GM19035 (cell line): Measurements from ENCODE around the gene ZNHIT3.
"Not testable (repeated sequence)": the region's sequence is repeated elsewhere in the genome, so short reads cannot be mapped to it uniquely, and the experiment has no call there.

Experiments
- ATAC-seq: cut with Tn5 transposase; IDR thresholded peaks from one replicate; pipeline ENCODE4 v1.9.1; 2021; ENCODE audit not compliant: unreplicated experiment

ZNHIT3 gene

DNA sequence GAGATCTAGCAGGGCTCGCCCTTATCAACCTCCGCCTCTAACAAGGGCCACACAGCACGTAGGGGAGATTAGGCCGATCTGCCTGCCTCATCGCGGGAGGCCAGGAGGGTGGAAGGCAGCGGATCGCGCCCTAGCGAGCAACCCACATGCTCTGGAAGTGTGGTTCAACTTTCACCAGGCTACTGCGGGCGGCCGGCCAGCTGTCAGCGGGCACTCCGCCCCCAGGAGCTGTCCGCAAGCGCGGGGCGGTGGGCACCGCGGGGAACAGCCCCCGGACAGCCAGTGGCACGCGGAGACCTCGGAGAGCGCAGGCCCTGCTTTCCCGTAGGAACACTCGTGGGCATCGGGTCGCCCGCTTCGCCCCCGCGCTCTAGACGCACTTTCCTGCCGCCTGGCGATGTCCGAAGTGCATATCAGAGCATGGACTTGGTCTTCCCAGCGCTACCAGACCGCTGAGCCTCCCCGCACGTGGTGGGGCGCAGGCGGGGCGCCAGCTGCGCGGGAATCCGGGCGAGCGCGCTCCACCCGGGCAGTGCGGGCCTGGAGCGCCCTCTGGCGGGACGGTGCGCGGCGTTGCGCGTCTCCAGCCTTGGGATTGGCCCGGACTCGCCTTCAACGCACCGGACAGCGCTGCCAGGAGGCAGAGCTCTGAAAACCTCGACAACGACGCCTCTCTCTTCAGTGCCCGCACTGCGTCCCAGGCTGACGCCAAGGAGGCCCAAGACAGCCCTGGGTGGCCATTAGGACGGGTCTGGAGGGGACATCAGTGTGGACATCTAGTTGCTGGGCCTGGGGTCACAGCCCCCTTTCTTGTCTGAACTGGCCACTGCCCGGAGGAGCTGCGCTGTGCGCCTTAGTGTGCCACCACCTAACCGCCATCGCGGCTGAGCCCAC lies 3.6 kb upstream of the ZNHIT3 start:
- peak; percentile 40 for ATAC-seq

DNA sequence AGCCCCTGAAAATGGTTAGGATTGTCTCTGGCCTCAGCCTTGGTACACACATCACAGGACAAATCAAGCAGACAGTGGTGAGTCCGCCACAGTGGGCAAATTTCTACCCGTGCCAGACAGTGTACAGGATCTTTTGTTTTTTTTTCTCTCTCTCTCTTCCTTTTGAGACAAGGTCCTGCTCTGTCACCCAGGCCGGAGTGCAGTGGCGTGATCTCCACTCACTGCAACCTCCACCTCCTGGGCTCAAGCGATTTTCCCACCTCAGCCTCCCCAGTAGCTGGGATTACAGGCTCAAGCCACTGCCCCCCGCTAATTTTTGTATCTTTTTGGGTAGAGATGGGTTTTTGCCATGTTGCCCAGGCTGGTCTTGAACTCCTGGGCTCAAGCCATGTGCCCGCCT lies 2.5 kb upstream of the ZNHIT3 start:
- not testable (repeated sequence) for ATAC-seq

DNA sequence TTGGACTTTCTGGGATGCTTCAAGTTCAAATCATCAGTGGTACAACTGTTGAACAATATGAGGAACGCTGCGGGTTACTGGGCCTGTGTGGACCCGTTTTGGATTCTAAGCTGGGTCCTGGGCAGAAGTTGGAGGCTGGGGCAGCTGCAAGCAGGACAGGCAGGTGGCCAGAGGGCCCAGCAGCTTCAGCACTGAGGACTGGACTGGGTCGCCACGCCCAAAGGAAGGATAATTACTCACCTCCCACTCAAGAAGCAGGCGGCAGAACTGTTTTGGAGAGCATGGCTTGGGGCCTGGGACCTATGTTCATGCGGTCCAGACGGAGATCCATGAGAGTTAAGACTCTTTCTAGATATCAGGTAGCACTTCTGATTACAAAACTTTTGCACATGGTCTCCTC lies 1.5 kb upstream of the ZNHIT3 start:
- no peak for ATAC-seq

DNA sequence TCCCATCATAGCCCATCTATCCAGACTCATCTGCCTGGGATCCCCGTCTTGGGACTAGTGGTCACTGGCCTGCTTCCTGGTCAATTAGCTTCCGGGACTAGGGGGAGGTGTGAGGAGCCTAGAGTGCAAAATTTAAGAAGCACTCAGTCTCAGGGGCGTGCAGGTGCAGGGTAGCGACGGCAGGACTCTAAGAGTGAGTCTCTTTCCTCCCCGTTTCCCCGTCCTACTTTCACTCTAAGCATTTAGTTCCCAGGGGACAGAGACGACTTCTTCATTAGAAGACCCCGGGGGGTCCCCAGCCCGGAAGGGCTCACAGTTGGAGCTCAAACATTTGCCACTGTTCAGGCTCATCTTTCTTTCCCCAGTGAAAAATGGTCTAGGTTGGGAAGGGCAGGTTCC lies 677 bp upstream of the ZNHIT3 start:
- no peak for ATAC-seq

DNA sequence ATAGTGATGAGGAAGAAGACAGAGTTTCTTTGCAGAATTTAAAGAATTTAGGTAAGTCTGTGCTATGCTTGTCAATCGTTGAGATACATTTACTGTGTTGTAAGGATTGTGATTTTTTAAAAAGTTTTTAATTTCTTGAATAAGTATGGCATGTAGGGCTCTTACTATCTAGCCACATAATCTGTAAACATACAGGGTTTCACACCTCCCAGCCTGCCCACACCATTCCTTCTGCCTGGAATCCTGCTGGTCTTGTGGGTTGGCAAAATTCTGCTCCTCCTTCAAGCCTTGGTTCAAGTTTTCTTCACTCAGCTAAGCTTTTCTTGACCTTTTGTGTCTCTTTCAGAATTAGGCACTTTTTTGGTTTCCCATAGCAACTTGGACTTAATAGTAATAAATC lies 7.5 kb downstream of the ZNHIT3 start:
- ATAC-seq, result no peak

DNA sequence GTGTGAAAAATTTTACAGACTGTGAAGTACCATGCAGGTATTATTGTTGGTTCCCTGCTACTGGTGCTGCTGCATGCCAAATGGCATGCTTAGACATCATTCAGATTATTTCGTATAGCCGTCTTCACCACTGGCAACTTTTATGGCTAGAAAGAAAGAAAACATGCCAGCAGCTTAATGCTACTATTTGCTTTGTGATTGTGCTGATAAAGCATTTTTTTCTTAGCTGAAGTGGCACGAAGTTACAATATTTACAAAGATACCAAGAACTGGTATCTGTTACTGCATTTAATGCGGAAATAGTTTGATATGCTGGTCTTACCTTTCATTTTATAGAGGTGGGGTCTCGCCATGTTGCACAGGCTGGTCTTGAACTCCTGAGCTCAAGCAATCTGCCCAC lies 8.2 kb downstream of the ZNHIT3 start:
- no peak for ATAC-seq

DNA sequence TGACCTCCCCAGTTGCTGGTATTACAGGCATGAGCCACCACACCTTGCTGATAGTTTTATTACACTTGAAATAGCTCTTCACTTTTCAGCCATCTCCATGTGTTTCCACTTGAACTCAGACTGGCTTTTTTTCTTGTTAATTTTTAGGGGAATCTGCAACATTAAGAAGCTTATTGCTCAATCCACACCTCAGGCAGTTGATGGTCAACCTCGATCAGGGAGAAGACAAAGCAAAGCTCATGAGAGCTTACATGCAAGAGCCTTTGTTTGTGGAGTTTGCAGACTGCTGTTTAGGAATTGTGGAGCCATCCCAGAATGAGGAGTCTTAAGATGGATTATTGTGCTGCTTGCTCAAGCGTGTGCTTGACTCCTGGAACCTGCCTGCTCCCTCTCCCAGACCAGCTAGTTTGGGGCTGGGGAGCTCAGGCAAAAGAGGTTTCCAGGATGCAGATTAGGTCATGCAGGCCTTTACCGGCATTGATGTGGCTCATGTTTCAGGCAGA lies 8.6 kb downstream of the ZNHIT3 start:
- ATAC-seq, result no peak

DNA sequence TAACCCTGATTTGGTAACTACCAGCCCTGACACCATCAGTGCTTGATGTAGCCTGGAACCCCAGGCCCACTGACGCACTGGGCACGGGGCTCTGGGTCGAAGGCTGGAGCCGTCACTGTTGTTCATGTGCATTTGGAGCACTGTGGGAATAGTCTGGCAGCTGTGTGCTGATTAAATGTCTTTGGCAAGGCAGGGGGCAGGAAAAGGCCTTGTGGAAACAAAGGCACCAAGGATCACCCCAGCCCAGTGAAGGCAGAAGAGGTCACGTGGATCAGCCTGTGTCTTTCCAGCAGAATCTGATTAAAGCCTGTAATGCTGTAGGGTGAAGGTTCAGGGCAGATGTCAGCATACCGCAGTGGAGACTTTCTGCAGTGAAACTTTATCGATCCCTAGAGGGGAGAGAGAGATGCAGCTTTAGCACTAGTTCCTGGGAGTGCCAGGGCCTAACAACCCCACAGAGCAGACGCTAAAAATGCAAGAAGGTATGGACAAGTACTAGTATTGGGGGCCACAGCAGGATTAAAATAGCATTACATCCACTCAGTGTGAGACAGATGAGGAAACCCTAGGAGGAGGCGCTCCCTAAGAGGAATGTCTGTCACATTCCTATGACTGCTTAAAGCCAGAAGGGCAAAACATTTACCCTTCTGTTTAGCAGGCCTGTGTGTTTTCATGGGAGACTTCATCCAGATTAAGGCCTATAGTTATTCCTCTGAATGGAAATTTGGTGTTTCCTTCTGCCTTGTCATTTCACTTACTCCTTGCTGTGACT lies 9.7 kb downstream of the ZNHIT3 start:
- ATAC-seq, result no peak

DNA sequence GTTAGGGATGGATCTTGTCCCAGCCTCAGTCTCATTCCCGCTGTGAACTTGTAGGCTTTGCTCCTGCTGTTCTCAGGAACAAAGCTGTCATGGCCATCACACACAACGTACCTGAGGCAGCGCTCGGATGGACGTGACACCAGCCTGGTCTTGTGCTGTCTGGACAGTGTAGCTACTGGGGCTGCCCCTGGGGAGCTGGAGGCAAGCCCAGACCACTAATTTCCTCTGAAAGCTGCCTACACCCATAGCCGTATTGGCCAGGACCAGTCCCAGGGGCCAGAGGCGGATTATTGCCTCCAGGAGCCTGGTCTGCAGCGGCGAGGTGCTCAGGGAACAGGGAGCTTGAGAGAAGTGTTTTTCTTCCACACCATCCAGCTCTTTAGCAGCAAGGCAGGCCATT lies 11.7 kb downstream of the ZNHIT3 start:
- no peak for ATAC-seq

DNA sequence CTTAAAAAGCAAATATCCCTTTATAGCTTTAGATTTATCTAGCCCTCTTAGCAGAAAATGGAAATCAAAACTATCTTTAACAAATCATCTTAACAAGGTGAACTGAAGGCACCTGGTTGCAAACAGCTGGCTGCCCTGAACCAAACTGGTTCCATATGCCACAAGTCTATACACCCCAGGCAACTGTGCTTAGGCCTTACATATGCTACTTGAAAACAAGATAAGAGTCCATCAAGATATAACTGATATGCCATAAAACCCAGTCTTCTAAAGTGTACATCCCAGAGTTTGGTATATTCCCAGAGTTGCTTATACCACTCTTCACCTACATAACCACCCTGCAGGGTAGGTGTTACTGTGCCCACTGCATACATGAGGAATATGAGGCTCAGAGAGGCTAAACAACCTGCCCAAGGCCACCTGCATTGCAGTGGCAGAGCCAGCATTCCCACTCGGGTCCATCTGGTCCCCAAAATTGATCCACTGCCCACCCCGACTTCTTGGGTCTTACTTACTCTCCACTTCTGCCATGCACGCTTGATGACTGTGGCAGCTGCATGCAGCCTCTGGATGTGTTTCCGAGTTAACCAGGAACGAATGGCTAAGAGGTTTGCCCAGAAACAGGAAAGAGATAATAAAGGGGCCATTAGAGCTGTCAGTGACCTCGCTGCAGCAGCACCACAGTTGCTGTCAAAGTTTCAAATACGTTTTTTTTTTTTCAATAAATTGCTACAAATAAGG lies 12.2 kb downstream of the ZNHIT3 start:
- no peak for ATAC-seq

DNA sequence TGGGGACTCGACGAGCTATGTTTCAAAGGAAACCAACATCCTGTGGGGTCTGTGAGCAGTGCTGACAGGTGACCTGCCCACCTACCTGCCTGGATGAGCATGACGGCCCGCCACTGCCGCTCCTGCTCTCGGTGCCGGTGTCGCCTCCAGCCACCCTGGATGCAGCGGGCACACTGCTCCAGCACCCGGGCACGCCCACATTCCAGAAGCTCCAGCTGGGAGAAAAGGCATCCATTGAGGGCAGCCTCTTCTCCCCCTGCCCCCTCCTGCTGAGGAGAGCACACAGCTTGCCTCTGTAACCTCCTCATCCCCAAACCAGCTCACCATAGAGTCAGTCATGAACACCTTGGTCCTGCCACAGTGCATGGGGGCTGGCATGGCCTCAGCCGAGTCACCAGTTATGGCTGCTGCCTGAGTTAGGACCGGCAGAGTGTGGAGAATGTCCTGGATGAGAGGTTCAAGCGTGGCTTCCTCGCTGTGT lies 14.3 kb downstream of the ZNHIT3 start:
- no peak for ATAC-seq

DNA sequence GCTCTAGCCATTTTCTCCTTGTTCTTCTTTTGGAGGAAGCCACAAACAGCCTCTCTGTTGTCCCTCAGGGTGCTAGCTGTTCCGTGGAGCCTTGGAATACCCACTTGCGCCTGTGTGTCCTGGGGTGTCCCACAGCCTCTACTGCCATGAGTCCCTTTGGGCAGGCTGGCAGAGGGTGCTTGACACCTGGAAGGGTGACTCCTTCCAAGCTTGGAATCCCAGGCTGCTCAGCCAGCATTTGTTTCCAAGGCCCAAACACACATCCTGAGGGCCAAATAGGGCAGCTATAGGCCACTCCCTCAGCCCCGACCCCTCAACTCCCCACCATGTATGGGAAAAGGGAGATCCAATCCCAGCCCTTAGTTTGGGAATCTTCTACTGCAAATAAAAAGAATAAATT lies 14.9 kb downstream of the ZNHIT3 start:
- ATAC-seq, result no peak

DNA sequence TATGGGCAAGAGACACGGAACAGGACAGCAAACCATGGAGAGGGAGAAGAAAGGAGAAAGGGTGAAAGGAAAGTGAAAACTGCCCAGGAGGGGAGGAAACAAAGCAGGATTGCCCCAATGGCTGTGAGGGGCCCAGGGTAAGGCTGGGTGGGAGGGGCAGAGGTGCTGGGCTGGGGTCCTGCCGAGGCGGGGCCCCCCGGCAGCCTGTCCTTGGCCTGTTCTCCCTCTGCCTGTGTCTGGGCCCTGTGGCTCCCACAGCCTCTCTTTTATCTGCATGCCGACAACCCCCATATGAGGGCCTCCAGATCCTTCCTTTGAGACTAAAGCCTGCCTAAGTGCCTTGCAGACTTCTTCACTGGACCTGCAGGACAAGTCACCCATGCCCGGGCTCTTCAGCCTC lies 15.5 kb downstream of the ZNHIT3 start:
- ATAC-seq, result no peak

DNA sequence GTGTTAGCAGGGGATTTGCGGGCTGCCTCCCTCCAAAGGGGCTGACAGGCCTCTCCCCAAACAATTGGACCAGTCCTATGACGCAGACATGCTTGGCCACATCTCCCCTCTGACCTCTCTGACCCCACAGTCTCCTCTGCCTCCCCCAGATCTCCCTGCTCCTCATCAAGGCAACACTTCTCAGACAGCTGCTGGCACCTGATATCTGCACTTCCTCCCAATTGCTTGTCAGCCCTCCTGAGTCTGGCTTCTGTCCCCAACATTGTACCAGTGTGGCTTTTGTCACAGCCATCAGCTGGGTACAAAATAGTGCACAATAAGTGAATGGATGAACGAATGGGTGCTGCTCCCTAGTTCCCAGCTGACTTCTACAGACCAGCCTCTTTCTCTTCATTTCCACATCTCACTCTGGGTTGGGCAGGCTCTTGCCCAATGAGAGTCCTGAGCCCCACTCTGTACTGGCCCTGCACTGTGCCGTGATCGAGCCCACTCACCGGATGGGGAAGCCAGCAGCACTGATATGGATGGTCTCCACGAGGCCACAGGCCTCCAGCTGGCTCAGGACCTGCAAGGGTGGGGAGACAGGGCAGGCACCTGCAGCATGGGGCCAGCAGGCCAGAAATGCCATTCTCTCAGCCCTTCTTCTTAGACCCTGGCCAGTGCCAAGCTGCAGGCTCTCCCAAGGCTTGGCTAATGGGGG lies 17.1 kb downstream of the ZNHIT3 start:
- ATAC-seq, result no peak

DNA sequence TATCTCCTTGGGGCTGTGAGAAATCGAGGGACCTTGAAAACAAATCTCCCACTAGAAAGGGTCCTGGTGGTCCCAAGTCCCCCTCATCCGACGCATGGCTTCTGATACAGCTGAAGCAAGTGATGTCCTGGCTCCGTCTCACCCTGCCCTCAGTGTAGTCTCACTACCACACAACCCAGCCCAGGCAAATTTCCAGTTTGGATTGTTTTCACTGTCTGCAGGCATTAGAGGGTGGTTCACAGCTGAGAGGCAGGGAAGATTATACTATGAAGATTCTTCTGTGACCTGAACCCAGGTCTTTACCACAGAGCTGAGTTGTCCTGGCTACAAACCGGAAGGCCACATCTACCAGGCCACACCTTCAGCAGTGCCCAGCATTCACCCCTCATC lies 17.7 kb downstream of the ZNHIT3 start:
- ATAC-seq, result no peak

DNA sequence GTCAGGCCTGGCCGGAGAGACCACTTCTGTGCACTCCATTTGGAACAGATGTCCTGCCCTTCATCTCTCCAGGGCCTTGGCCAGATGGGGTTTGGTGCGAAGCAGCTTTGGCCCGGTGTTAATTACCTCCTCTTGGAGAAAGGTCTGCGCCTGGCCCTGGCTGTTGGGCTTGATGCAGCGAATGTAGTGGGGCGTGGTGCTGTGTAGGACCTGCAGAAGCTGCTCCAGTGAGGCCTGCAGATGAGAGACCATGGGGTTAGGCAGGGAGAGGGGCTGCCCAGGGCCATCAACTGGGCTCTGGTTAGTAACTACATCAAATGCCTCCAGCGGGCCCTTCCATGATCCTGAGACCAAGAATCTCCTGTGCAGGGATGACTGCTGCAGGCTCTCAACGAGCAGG lies 18.7 kb downstream of the ZNHIT3 start:
- no peak for ATAC-seq

DNA sequence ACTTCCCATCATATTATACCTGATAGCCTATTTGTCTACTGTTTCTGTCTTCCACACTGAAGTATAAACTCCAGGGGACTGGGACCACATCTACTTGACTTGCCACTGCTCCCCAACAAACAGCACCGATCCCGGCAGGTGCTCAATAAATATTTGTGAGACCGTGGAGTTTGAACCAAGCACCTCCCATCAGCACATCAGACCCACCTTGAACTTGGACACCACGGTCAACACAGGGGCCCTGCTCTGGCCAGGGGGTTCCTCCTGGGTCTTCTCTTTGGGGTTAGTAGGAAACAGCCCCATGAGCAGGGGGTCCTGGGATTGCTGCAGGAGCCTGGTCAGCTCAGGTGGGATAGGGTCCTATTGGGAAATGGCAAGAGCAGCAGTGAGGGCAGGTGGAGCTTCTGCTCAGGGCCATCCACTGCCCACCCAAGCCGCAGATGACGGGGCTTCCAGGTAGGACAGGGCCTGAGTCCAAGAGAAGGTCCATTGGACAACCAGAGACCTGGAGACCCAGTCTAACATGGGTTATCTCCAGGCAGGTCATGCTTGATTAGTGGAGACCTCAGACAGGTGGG lies 19.9 kb downstream of the ZNHIT3 start:
- ATAC-seq, result no peak

DNA sequence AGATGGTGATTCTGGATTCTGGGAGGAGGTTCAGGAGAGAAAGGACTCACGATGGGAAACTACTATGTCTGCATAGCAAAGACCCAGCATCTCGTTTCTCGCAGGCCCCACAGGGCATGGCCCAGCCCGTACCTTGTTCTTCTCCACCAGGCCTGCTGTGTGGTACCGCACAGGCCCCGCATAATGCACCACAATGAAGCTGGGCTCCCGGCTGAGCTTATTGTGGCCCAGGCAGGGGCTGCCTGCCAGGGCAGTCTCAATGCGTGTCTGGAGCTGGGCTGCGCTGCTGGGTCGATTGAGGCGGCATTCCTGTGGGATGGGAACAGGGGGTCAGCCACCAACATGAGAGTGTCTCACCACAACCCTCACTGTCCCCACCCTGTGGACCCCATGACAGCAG lies 20.4 kb downstream of the ZNHIT3 start:
- ATAC-seq, result no peak

DNA sequence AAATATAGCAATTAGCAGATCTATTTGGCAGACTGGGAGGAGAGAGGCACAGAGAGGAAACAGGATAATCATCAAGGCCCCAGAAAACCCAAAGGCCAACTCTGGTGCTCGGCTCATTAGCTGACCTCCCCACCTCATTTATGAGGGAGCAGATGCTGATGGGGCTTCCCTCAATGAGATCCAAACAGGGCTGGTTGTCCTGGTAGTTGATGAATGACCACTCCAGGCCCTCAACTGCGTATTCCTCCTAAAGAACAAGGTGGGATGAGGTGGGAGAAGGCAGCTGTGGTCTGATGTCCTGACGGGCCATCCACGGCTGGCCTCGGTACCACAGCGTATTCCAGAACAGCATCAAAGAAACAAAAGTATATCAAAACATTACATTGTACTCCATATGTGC lies 20.8 kb downstream of the ZNHIT3 start:
- ATAC-seq, result no peak

DNA sequence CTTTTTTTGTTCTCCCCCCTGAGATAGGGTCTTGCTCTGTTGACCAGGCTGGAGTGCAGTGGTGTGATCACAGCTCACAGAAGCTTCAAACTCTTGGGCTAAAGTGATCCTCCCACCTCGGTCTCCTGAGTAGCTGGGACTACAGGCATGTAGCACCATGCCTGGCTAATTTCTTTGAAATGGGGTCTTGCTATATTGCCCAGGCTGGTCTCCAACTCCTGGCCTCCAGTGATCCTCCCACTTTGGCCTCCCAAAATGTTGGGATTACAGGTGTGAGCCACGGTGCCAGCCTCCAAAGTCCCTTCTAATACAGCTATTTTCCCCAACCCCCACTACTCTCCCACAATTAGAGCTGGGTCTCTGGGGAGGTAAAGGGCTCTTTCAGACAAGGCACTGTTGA lies 22.0 kb downstream of the ZNHIT3 start:
- not testable (repeated sequence) for ATAC-seq
